ENCODE results near the gene SEMA5B.
A peak's percentile ranks its signal among the peaks of the same experiment; 100 is the strongest.

SEMA5B gene

GRCh38 chr3:122964811-122965210 is 62.8 kb downstream of the SEMA5B start:
- no peak for TF ChIP-seq CTCF (IDR thresholded peaks at IDR 0.05; ENCODE audit: low read depth, low read length, missing control alignments)
- no peak overlapping the region for H3K4me3 ChIP-seq (replicated peaks; ENCODE audit: low read depth, low read length)
- DNase-seq (ENCODE audit: extremely low read depth, low read depth), result no peak

DNA sequence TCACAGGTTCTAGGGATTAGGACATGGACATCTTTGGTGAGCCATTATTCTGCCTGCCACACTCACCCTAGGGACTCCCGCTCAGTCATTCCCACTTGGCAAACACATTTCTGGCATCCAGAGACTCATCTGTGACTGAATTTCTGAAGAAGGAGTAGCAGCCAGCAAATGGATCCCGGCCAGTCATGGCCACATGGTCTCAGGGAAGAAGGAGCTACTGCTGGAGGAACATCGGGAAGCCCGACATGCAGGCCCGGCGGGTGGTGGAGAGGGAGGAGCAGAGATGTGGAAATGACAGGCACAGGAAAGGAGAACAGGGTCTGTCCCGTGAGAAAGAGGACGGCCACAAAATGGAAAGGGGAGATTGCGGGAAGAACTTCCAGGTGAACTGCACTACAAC is 65.4 kb downstream of the SEMA5B start:
- no peak for TF ChIP-seq CTCF (IDR thresholded peaks at IDR 0.05; ENCODE audit: low read depth, low read length, missing control alignments)
- DNase-seq (ENCODE audit: extremely low read depth, low read depth), result no peak
- H3K4me3 ChIP-seq (replicated peaks; ENCODE audit: low read depth, low read length), result no peak overlapping the region

GRCh38 chr3:122961146-122961545 is 66.4 kb downstream of the SEMA5B start:
- no peak for TF ChIP-seq CTCF (IDR thresholded peaks at IDR 0.05; ENCODE audit: low read depth, low read length, missing control alignments)
- DNase-seq (ENCODE audit: extremely low read depth, low read depth), result peak; percentile 71
- H3K4me3 ChIP-seq (replicated peaks; ENCODE audit: low read depth, low read length), result no peak overlapping the region

DNA sequence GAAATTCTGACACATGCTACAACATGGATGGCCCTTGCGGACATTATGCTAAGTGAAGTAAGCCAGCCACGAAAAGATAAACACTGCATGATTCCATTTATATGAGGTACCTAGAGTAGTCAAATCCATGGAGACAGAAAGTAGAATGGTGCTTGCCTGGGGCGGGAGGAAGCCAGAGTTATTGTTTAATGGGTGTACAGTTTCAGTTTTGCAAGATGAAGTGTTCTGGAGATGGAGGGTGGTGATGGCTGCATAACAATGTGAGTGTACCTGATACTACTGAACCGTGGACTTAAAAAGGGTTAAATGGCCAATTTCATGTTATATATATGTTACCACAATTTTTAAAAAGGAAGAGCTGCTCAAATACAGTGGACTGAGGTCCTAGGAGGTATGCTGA is 66.9 kb downstream of the SEMA5B start:
- no peak overlapping the region for H3K4me3 ChIP-seq (replicated peaks; ENCODE audit: low read depth, low read length)
- TF ChIP-seq CTCF (IDR thresholded peaks at IDR 0.05; ENCODE audit: low read depth, low read length, missing control alignments), result no peak
- DNase-seq (ENCODE audit: extremely low read depth, low read depth), result no peak

DNA sequence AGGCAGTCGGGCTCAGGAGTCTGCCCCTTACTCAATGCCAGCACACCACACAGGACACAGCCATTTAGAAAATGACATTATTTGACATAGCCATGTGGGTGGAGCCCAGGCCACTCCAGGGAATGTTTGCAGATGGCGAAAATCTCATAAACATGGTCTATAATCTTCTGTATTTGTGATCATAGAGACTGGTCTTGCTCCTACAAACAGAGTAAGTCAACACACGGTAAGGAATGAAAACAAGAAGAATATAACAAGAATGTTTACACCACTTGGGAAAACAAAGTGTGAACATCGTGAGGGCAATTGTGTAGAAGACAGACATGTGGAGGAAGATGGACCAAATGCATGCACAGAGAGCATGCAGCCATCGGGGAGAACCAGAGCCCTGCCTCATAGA is 68.2 kb downstream of the SEMA5B start:
- no peak for DNase-seq (ENCODE audit: extremely low read depth, low read depth)
- no peak overlapping the region for H3K4me3 ChIP-seq (replicated peaks; ENCODE audit: low read depth, low read length)
- TF ChIP-seq CTCF (IDR thresholded peaks at IDR 0.05; ENCODE audit: low read depth, low read length, missing control alignments), result no peak

GRCh38 chr3:122957707-122958689 is 69.6 kb downstream of the SEMA5B start:
- H3K4me3 ChIP-seq (replicated peaks; ENCODE audit: low read depth, low read length), result no peak overlapping the region
- no peak for DNase-seq (ENCODE audit: extremely low read depth, low read depth)
- TF ChIP-seq CTCF (IDR thresholded peaks at IDR 0.05; ENCODE audit: low read depth, low read length, missing control alignments), result no peak

Measured in HFF-Myc (cell line).